Measurements from ENCODE around the gene IGDCC3.

- TF ChIP-seq CTCF (IDR thresholded peaks at IDR 0.05 in 8 of 11, conservative IDR thresholded peaks at IDR 0.05 in 3 of 11) (no peak), POLR2AphosphoS5 (IDR thresholded peaks at IDR 0.05) (no peak)
Measured at GRCh38 chr15:65386886-65387285, 9.1 kb upstream of the IGDCC3 start.
